GM12873 (cell line): ENCODE results near the gene KIF4B.

Experiments used
- TF ChIP-seq, protein P1 (sequence below): IDR thresholded peaks from 2 replicates; pipeline ENCODE4 v1.5.1; 2012; ENCODE audit warnings: low read depth, mild to moderate bottlenecking, moderate library complexity, low read length, control low read depth; ENCODE audit not compliant: insufficient read depth; ENCODE audit errors: missing control alignments

Gene KIF4B

DNA sequence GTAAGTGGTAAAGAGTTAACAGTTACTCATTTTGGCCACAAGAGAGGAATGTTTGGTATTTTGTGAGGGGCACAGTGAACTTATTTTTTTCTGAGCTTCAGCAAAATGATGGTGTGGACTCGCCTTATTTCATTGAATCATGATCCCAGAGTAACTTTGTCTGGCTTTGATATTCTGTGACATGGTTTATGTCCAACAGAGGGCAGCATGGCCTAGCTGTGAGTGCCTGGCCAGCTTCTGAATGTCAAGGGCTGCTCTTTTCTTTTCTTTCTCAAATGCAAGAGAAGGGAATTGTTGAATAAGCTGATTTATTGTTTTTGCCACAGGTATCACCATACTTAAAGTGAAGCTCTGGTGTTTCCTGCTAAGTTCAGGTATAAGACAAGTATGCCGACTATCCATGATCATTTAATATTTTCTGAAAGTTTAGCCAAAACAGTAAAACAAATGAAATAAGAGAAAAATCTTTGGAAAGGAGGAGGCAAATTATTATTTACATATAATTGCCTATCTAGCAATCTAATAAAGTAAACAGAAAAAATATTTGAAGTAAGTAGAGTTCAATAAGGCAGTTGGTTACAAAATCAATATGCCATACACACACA, 41.0 kb upstream of the KIF4B start:
- TF ChIP-seq, protein P1, sequence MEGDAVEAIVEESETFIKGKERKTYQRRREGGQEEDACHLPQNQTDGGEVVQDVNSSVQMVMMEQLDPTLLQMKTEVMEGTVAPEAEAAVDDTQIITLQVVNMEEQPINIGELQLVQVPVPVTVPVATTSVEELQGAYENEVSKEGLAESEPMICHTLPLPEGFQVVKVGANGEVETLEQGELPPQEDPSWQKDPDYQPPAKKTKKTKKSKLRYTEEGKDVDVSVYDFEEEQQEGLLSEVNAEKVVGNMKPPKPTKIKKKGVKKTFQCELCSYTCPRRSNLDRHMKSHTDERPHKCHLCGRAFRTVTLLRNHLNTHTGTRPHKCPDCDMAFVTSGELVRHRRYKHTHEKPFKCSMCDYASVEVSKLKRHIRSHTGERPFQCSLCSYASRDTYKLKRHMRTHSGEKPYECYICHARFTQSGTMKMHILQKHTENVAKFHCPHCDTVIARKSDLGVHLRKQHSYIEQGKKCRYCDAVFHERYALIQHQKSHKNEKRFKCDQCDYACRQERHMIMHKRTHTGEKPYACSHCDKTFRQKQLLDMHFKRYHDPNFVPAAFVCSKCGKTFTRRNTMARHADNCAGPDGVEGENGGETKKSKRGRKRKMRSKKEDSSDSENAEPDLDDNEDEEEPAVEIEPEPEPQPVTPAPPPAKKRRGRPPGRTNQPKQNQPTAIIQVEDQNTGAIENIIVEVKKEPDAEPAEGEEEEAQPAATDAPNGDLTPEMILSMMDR, result peak; percentile 58

- TF ChIP-seq, protein P1, result no peak
These were observed 36.1 kb upstream of the KIF4B start for GRCh38 chr5:154977409-154977808.

GRCh38 chr5:154984946-154985516, 28.5 kb upstream of the KIF4B start:
- TF ChIP-seq, protein P1, result no peak

GRCh38 chr5:154986151-154986550, 27.4 kb upstream of the KIF4B start:
- TF ChIP-seq, protein P1, result no peak

- TF ChIP-seq, protein P1, result no peak
These were observed 23.9 kb upstream of the KIF4B start for GRCh38 chr5:154989626-154990025.

GRCh38 chr5:154993461-154993860, 20.1 kb upstream of the KIF4B start:
- TF ChIP-seq, protein P1, result no peak

DNA sequence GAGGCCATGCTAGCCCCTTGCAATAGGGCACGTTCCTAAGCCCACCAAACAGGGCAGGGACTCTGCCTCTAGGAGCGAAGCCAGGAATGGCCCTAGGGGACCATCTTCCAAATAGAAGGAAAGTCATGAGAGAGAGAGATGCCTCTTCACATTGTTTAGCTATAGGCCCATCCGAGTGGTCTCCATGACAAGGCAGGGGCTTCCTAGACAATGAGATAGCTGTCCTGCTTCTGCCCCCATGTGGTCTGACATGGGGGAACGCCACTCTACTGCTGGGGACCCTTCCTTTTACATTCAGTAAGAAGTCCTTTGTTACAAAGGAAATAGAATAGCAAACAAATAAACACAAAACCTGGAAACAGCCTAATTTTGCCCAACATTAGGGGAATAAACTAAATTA, 17.9 kb upstream of the KIF4B start:
- TF ChIP-seq, protein P1, result no peak
